ENCODE data around the gene GAB1.

GRCh38 chr4:143372093-143372915, 35.6 kb downstream of the GAB1 start:
- no peak for TF ChIP-seq CTCF (IDR thresholded peaks at IDR 0.05)
- TF ChIP-seq ZFX (IDR thresholded peaks at IDR 0.05; ENCODE audit: borderline replicate concordance): no peak

Measured in 22Rv1 (cell line).